ENCODE data around the gene GGNBP2.

GGNBP2 gene

GRCh38 chr17:36515837-36516236 lies 28.9 kb upstream of the GGNBP2 start:
- no peak for DNase-seq

GRCh38 chr17:36523113-36523512 lies 21.6 kb upstream of the GGNBP2 start:
- no peak for DNase-seq

- DNase-seq = no peak
Observed at GRCh38 chr17:36524428-36524876, 20.3 kb upstream of the GGNBP2 start.

GRCh38 chr17:36525113-36525512 lies 19.6 kb upstream of the GGNBP2 start:
- no peak for DNase-seq

GRCh38 chr17:36525888-36526287 lies 18.8 kb upstream of the GGNBP2 start:
- no peak for DNase-seq

DNA sequence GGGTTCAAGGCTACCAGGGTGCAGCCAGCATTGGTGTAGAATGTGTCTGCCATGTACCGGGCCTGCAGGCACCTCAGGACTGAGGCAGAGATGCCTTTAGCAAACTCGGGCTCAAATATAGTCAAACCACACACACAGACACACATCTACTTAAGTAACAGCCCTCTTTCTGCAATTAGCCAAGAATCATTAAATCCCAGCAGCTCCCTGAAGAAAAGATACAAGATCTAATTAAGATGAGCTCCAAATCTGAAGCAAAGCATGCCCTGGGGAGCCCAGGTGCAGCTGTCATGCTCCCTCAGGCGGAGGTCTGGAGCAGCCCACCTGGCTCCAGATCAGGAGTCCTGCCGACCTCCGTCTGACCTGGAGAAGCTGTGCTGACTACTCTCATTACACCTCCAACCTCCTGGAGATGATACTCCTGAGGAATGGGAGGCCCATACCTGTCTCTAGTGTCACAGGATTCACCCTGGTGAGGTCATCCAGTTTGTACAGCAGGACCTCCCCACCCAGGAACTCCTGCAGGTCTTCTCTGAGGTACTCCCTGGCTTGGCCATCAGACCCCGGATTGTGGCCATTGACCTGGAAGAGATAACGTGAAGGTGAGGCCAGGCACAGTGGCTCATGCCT lies 17.0 kb upstream of the GGNBP2 start:
- DNase-seq = no peak

DNA sequence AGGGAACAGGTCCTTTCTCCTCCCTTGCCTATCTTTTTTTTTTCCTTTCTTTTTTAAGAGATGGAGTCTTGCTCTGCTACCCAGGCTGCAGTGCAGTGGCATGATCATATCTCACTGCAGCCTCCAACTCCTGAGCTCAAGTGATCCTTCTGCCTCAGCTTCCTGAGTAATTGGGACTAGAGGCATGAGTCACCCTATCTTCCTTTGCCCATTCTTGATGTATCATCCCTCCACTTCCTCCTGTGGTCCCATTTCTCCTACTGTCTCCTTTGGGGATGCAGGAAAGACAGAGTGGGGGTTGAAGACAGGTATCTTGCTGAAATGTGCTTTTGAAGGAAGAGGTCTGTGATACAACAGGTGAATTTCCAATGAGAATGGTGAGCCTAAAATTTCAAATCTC lies 15.6 kb upstream of the GGNBP2 start:
- no peak for DNase-seq

- DNase-seq = no peak
Observed at GRCh38 chr17:36532435-36532975, 12.2 kb upstream of the GGNBP2 start.

DNA sequence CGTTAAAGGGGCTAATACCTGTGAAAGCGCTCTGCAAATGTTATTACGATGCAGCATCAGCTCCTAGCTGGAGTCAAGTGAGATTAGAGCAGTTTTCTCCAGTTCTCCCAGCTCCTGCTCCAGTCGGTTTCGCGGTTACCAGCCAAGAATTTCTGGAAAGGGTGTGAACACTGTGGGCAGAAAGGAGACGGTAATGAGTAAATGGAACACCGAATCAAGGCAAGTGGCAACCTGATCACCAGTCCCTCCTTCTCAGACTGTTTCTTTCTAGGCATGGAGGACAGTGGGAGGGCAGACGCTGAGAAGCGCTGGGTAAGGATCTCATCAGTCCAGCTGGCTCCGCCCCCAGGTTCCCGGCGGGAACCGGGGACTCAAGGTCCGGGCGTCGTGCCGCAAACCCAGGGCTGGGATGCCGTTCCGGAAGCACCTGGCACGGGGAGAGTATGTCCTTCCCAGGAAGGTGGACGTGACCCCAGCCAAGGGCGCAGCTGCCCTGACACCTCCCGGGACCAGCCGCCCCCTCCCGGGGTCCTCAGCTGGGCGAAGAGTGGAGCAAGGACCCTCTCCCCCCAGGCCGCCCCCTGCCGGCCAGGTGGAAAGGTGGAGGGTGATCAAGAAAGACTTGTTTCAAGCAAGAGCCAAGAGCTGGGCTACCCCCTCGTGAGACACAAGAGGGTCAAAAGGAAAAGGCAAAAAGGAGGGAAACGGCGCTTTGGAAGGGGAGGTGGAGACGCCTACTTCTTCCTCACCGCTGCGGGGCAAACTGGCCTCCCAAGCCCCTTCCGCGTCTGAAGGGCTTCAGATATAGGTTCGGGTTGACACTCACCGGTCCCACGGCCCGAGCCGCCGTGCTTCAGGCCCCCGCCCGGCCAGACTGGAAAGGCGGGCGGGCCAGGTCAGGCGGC lies 10.5 kb upstream of the GGNBP2 start:
- DNase-seq = peak; percentile 72

DNA sequence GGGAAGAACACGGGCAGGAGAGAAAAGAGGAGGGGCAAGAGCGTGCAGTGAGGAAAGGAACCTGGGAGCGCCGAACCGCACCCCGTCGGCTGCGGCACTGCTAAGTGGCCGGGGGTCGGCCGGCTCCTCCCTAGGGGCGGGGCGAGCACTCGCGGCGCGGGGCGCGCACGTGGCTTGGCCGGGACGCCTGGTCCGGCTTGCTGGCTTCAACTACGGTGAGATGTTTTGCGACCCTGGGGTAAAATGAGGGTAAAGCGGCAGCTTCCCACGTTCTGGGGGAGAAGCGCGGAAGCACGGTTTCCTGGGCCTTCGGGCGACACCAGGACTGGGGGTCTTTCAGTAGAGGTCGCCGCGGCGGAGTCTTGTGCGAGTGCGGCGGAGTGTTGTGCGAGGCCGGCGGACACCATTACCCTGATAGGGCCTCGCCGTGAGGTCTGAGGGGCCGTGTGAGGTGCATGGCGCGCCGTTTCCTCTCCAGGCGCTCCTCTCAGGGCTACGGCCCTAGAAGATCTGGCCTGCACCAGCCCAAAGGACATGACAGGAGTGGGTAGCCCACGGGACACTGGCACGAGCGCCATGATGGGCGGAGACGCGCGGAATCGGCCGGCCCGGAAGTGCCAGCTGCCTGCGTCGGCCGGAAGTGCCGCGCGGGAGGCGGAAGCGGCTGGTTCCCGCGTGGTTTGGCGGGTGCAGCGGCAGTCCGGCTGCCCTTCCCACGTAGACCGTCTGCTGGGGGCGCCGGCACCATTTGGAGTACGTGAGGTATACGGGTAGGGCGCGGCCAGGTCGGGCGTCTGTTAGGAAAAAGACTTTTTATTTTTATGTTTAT lies 9.7 kb upstream of the GGNBP2 start, which contains the start of the genes MYO19 and PIGW:
Gene MYO19 (minus strand): TSS at position 29 of the 829 bp plus-strand sequence. CDS start 2,330 bp downstream, outside the sequence.
Gene PIGW (plus strand): TSS at position 148 of the 829 bp plus-strand sequence. CDS start 2,115 bp downstream, outside the sequence.
- peak; percentile 93 for DNase-seq

- no peak for DNase-seq
Observed at GRCh38 chr17:36535669-36536081, 9.0 kb upstream of the GGNBP2 start.

- DNase-seq = no peak
Observed at GRCh38 chr17:36540696-36541095, 4.0 kb upstream of the GGNBP2 start.

GRCh38 chr17:36542755-36543154 lies 2.0 kb upstream of the GGNBP2 start:
- DNase-seq = no peak

GRCh38 chr17:36544044-36544306 lies 744 bp upstream of the GGNBP2 start:
- DNase-seq = no peak

DNA sequence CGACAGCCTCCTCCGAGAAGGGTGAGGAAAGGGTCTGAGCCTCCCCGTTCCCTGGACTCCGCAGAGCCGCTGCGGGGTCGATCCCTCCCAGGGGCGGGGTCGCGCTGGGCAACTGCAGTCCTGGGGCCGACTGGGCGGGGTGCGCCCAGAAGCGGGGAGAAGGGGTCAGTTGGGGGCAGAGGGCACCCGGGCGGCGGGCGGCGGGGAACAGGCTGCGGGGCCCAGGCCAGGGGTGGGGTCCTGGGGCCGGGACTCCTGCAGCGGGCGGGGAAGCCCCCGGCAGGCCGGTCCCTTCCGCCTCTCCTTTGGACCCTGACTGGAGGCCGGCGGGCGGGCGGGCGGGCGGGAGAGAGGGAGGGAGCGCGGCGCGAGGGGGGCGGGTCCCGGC lies 352 bp downstream of the GGNBP2 start:
- DNase-seq = no peak

DNA sequence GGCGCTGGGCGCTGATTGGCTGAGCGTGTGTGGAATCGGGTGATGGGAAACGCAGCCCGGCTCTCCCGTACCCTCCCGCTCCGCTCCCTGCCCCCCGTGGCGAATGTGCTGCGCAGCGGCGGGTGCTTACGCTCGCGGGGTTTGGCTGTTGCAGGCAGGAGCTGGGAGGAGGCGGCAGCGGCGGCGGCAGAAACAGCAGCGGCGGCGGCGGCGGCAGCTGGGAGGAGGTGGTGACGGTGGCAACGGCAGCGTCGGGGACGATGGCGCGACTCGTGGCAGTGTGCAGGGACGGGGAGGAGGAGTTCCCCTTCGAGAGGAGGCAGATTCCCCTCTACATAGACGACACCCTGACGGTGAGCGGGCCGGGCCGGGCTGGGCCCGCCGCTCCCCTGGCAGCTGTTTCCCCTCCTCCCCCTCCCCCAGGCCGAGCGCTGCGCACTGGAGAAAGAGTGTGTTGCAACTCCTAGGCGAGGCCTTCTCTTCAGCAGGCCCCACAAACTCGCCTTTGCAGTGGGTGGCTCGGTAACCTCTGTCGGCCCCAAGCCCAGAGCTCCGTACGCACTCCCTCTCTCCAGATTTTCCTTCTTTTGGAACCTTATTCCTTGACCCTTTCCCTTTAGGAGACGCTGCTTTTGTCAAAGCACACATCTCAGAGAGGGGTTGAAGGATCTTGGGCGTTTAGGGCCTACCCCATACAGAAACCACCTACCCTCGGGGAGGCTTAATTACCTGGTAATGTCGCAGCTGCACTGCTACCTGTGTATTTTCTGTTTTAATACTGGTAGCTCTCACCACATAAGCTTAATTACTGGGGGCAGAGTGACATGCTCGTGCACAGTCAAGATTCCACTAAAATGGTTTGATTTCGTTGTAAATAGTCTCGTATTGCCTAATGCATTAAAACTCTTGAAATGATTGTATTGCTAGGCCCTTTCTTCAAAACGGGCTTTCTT lies 1.0 kb downstream of the GGNBP2 start:
- peak; percentile 99 for DNase-seq

DNA sequence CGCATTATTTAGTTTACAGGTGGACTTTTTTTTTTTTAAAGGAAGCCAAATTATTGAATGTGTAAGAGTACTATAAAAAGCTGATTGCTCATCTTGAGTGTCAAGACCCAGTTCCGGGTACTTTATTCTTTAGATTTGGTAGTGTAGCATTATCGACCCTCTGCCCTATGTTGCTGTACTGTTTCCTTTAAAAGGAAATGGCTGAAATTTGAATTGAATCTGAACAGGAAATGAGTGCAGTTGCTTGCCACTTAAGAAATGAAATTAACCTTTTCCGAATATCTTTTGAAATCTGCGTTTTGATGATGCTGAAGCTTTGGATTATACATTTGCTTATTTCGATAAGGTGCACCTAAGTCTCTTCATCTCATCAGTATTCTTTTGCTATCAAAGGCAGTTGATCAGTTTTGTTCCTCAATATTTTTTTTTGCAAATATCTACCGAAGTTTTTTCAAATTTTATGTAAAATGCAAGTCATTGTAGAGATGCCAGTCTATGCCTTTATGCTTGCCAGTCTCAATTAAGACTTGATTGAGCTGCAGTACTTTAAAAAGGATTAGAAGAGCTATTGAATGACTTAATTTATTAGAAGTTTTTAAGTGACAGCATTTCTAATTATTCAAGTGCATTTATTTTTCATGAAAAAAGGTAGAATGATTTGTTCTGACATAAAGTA lies 1.8 kb downstream of the GGNBP2 start:
- no peak for DNase-seq

DNA sequence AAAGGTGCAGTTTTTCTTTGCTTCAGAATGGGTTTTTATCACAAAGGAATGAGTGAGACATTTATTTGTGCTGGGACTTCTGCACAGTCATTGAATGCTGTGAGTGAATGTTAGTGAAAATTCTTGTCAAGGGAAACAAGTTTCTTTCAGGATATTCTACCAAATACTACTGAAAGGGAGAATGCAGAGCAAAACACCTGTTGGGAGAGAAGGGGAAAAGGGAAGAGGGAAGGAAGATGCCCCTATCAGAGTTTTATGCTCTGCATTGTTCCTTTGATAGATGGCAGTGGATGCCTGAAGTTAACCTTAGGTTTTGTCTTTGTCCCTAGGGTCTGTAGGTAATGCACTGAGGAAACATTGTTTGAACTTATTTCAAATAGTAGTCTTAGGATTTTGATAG lies 3.1 kb downstream of the GGNBP2 start:
- no peak for DNase-seq

GRCh38 chr17:36550491-36551417 lies 6.0 kb downstream of the GGNBP2 start:
- DNase-seq = no peak

DNA sequence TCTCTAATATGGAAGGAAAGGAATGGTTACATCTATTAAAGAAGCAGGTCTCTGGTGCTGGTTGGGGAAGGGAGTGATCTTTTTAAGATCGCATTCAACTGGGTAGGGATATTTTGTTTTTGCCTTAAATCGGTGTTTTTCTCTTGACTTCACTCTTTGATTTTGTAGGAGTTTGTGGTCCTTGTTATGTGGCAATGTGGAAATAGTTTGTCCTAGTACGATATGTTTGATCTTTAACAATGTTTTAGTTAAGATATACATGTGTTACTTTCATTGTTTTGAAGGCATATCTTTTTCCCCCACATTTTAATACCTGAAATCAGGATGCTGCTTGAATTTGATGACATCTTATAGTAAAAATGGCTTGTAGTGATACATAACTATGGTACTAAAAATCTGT lies 8.7 kb downstream of the GGNBP2 start:
- no peak for DNase-seq
